ENCODE measurements around the gene PXDN. TPM values are rescaled to one million over a fixed set of nuclear protein-coding genes. Genes with fewer than 3 reads are reported as not detected.

The PXDN gene
- total and polyA plus RNA-seq, 7 donors: 4.1 to 15.4 (median 9.4) TPM

DNA sequence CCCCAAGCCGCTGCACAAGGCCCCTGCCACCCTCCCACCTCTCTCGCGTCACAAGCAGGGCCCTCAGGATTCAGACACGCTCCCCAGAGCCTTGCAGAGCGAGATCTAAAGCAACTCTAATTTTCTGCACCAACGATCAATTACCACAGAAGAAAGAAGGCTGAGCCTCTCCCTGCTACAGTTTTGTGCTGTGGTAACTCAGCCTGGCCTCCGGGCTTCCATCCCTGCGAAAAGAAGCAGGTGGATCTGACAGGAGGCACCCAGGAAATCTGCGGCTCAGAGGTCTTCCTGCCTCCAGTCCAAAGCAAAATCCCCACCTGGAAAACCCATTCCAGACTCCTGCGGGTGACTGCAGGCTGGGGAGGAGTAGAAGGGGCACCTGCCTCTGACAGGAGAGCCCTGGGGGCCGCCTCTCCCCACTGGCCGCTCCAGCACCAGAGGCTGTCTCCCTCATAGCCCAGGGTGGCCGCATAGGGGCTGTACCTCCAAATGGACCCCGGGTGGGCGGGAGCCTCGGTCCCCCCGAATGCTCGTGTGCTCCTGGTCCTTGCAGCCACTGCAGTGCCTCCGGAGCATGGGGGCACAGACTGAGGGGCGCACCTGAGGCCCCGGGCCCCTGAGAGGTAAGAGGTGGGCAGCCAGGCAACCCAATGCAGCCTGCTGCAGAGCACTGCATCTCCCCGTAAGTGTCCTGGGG, 31.0 kb downstream of the PXDN start:
- Histone ChIP-seq H3K4me3 (no peak overlapping the region), H3K27ac (no peak overlapping the region), H3K4me1 (peaks cover 22% of the 10 kb centered on the region), H3K36me3 (ENCODE audit: insufficient read depth in 1 of 2, low read depth in 1 of 2) (no peaks in the 10 kb centered on the region), H3K9me3 (no peaks in the 10 kb centered on the region), H3K27me3 (ENCODE audit: insufficient read depth in 3 of 3, low read length in 2 of 3) (peaks cover 0 to 14% (median 1%) of the 10 kb centered on the region in 3 donors)
- 82 to 87% (median 84%) methylated on average over 20 to 22 of the region's 22 CpGs for WGBS, 3 donors
- TF ChIP-seq, protein P1, sequence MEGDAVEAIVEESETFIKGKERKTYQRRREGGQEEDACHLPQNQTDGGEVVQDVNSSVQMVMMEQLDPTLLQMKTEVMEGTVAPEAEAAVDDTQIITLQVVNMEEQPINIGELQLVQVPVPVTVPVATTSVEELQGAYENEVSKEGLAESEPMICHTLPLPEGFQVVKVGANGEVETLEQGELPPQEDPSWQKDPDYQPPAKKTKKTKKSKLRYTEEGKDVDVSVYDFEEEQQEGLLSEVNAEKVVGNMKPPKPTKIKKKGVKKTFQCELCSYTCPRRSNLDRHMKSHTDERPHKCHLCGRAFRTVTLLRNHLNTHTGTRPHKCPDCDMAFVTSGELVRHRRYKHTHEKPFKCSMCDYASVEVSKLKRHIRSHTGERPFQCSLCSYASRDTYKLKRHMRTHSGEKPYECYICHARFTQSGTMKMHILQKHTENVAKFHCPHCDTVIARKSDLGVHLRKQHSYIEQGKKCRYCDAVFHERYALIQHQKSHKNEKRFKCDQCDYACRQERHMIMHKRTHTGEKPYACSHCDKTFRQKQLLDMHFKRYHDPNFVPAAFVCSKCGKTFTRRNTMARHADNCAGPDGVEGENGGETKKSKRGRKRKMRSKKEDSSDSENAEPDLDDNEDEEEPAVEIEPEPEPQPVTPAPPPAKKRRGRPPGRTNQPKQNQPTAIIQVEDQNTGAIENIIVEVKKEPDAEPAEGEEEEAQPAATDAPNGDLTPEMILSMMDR (IDR thresholded peaks at IDR 0.05): no peak
- intact Hi-C loops (cut with DNase I): no loop called here
- ATAC-seq: no peak
- no peak for DNase-seq

DNA sequence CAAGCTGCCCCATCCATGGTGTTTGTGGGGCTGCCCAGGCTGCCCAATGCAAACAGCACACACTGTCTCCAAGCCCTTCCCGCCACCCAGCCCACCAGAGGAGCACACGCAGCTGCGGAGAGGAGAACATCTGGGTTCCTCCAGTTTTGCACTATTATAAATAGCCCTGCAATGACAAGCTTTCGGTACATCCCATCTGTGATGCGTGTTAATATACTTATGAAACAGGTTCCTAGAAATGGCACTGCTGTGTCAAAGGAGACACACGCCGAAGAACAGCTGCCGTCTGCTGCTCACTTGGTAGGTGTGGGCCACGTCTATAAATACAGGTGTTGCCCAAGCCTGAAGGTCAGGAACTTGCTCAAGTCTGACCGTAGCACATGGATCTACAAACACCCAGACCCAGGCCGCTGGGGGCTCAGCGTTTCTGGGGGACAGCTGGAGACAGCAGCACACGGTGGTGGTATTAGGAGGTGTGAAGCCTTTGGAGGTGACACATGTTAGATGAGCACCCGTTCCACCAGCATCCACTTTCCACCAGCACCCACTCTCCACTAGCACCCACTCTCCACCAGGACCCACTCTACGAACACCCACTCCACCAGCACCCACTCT, 34.3 kb downstream of the PXDN start:
- no peak for DNase-seq
- H3K27ac ChIP-seq: no peak overlapping the region

DNA sequence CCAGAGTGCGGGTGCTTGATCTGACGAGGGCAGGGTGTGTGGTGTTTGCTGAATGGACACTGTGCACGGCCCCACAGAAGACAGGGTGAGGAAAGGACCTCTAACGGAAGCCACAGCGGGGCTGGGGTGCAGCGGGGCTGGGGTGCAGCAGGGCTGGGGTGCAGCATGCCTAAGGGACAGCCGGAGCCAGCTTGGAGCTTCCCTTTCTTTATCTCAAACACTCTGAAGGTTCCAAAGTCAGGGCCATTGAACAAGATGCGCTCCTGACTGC, 35.0 kb downstream of the PXDN start:
- intact Hi-C loops (cut with DNase I): no loop called here
- peak in 1 of 4 donors; percentile 11 for ATAC-seq

More for the DNA sequence above, 34.3 kb downstream of the PXDN start:
- TF ChIP-seq, protein P1 (IDR thresholded peaks at IDR 0.05): no peak
- no peaks in the 10 kb centered on the region for H3K36me3 ChIP-seq (ENCODE audit: insufficient read depth in 1 of 2, low read depth in 1 of 2)
- peaks cover 0 to 7% (median 1%) of the 10 kb centered on the region in 3 donors for H3K27me3 ChIP-seq (ENCODE audit: insufficient read depth in 3 of 3, low read length in 2 of 3)
- H3K4me1 ChIP-seq: peaks cover 24% of the 10 kb centered on the region
- intact Hi-C loops (cut with DNase I): no loop called here
- H3K4me3 ChIP-seq: no peak overlapping the region
- H3K9me3 ChIP-seq: no peaks in the 10 kb centered on the region
- WGBS, 3 donors: 55 to 68% (median 61%) methylated on average over 15 of the region's 15 CpGs
- no peak for ATAC-seq

DNA sequence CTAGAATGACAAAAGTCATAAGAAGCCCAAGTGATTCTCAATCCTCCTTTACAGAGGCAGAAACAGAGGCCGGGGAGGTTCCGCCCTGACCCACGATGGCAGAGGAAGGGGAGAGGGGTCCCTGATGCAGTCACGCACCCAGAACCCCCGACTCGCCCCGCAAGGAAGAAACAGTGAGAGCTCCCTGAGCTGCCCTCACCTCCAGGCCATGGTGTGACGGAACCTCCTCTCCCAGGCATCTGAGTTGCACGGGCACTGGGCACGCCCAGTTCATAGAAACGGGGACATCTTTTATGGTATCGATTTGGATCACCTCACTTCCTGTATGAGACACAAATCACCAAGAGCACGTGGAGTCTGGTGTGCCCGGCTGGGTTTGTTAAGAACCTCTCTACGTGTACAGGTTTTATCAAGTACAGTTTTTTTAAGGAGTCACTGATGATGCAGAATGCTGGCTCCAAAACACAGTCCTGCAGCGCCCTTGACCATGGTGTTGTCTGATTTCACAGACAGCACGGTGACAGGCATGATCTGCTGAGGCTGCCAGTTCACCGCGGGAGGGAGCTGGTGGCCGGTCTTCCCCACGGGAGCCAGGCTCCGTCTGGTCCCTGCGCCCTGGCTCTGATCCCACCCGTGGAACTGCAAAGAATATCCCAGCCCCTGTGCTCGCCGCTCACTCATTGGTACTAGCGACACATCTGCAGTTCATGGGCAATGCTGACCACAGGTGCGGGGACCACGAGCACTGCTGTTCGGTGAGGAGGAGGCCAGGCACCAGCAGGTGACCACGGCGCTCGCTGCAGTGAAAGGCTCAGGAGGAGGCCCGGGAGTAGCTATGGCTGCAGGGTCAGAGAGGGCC, 35.6 kb downstream of the PXDN start:
- Histone ChIP-seq H3K4me1 (peaks cover 14% of the 10 kb centered on the region), H3K9me3 (no peaks in the 10 kb centered on the region), H3K4me3 (peak overlapping the region; percentile 4), H3K27me3 (ENCODE audit: insufficient read depth in 3 of 3, low read length in 2 of 3) (peaks cover 0 to 1% (median 0%) of the 10 kb centered on the region in 3 donors), H3K27ac (peak overlapping the region; percentile 61), H3K36me3 (ENCODE audit: insufficient read depth in 1 of 2, low read depth in 1 of 2) (no peaks in the 10 kb centered on the region)
- DNase-seq (no peak), ATAC-seq (peak in 2 of 4 donors; percentile 24 to 33)
- 40 to 48% (median 46%) methylated on average over 34 of the region's 34 CpGs for WGBS, 3 donors
- TF ChIP-seq, protein P1 (IDR thresholded peaks at IDR 0.05): no peak
- intact Hi-C loops (cut with DNase I): no loop called here

More for the DNA sequence above, 35.0 kb downstream of the PXDN start:
- TF ChIP-seq, protein P1 (IDR thresholded peaks at IDR 0.05): no peak
- Histone ChIP-seq H3K36me3 (ENCODE audit: insufficient read depth in 1 of 2, low read depth in 1 of 2) (no peaks in the 10 kb centered on the region), H3K4me3 (no peak overlapping the region), H3K27ac (no peak overlapping the region), H3K27me3 (ENCODE audit: insufficient read depth in 3 of 3, low read length in 2 of 3) (peaks cover 0 to 3% (median 1%) of the 10 kb centered on the region in 3 donors), H3K9me3 (no peaks in the 10 kb centered on the region), H3K4me1 (peaks cover 19% of the 10 kb centered on the region)
- 59 to 83% (median 67%) methylated on average over 4 to 8 of the region's 8 CpGs for WGBS, 3 donors
- DNase-seq: no peak
